ENCODE data around the gene FXYD5.

Gene FXYD5

DNA sequence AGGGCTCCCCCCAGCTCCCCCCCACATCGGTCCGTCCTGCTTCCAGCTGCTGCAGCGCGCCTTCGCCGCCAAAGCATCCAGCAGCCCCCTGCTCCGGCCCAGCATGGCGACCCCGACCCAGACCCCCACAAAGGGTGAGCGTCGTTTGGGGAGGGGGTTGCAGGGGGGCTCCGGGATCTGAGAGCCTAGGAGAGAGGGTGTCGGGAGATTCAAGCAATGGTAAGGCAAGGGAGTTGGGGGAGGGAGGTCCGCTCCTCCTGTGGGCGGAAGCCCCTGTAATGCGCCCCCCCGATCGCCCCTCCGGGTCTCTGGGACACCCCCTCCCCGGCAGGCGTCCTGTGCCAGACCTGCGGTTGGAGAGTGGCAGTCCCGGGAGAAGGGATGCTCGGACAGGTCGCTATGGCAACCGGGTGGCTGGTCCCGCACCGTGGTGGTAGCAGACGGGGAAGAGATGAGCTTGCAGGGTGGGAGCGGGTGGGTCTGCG is 11.3 kb upstream of the FXYD5 start, which contains the start of gene FXYD7:
FXYD7 (plus strand) TSS at position 25 of the 485 bp plus-strand sequence; CDS start at position 104, 79 bp downstream.
- Mint-ChIP-seq H3K9me3 (no peaks in the 10 kb centered on the region), H3K4me3 (peak within 1 kb of the TSS; percentile 52 to 83 (median 78)), H3K27ac (peak within 1 kb of the TSS in 2 of 3 experiments; percentile 67 to 78)

DNA sequence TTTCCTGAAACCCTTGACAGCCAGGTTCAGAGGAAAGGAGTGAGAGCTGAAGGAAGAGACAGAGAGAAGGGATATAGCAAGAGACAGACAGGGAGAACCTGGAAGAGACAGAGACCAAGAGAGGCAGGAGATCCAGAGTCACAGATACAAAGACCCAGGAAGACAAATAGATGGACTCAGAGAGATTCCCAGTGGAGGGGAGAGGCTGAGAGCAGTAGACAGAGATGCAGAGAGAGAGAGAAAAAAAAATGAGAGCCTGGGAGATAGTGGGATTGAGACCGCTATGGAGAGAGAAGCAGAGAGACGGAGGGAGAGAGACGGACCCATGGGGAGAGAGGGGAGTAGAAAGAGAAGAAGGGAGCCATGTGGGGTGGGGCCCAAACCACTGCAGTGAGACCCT is 10.7 kb upstream of the FXYD5 start:
- H3K4me1 Mint-ChIP-seq: peaks cover 38% of the 10 kb centered on the region
- peak overlapping the region; percentile 12 to 28 (median 19) for H3K4me3 Mint-ChIP-seq
- H3K36me3 Mint-ChIP-seq (ENCODE audit: low read depth): no peaks in the 10 kb centered on the region
- H3K9me3 Mint-ChIP-seq: no peaks in the 10 kb centered on the region
- no peak overlapping the region for H3K27ac Mint-ChIP-seq
- TF ChIP-seq CTCF (IDR thresholded peaks at IDR 0.05; ENCODE audit: unreplicated experiment in 3 of 3): no peak
- H3K27me3 Mint-ChIP-seq (ENCODE audit: low read depth): peaks cover 63% of the 10 kb centered on the region

More for the DNA sequence above, 11.3 kb upstream of the FXYD5 start, which contains the start of gene FXYD7:
- TF ChIP-seq CTCF (IDR thresholded peaks at IDR 0.05; ENCODE audit: unreplicated experiment in 3 of 3): peak in 1 of 3 experiments; percentile 49
- Mint-ChIP-seq H3K36me3 (ENCODE audit: low read depth) (no peaks in the 10 kb centered on the region), H3K4me1 (peaks cover 40% of the 10 kb centered on the region), H3K27me3 (ENCODE audit: low read depth) (peaks cover 63% of the 10 kb centered on the region)

GRCh38 chr19:35144259-35144599 is 10.3 kb upstream of the FXYD5 start:
- no peak for TF ChIP-seq CTCF (IDR thresholded peaks at IDR 0.05; ENCODE audit: unreplicated experiment in 3 of 3)
- Mint-ChIP-seq H3K36me3 (ENCODE audit: low read depth) (no peaks in the 10 kb centered on the region), H3K4me3 (no peak overlapping the region), H3K4me1 (peaks cover 34% of the 10 kb centered on the region), H3K27ac (no peak overlapping the region), H3K9me3 (no peaks in the 10 kb centered on the region), H3K27me3 (ENCODE audit: low read depth) (peaks cover 60% of the 10 kb centered on the region)

GRCh38 chr19:35144600-35145436 is 9.7 kb upstream of the FXYD5 start:
- TF ChIP-seq CTCF (IDR thresholded peaks at IDR 0.05; ENCODE audit: unreplicated experiment in 3 of 3): no peak
- Mint-ChIP-seq H3K4me3 (peak overlapping the region in 1 of 3 experiments; percentile 50), H3K27ac (no peak overlapping the region), H3K4me1 (peaks cover 30% of the 10 kb centered on the region), H3K27me3 (ENCODE audit: low read depth) (peaks cover 60% of the 10 kb centered on the region), H3K9me3 (no peaks in the 10 kb centered on the region), H3K36me3 (ENCODE audit: low read depth) (no peaks in the 10 kb centered on the region)

- H3K4me3 Mint-ChIP-seq: no peak overlapping the region
- no peak overlapping the region for H3K27ac Mint-ChIP-seq
- peaks cover 58% of the 10 kb centered on the region for H3K27me3 Mint-ChIP-seq (ENCODE audit: low read depth)
- H3K36me3 Mint-ChIP-seq (ENCODE audit: low read depth): no peaks in the 10 kb centered on the region
- H3K4me1 Mint-ChIP-seq: peaks cover 16% of the 10 kb centered on the region
- no peaks in the 10 kb centered on the region for H3K9me3 Mint-ChIP-seq
- no peak for TF ChIP-seq CTCF (IDR thresholded peaks at IDR 0.05; ENCODE audit: unreplicated experiment in 3 of 3)
These were observed 7.6 kb upstream of the FXYD5 start for GRCh38 chr19:35146746-35147459.
